Esophagus muscularis mucosa (tissue), 3 donors: ENCODE results near the gene ADAMTS13.

Source experiments
- CTCF ChIP-seq, 3 experiments: fragments of 200-600 bp in 2 of 3; fragments of 450-650 bp in 1 of 3; sonication (generic) in 2 of 3; IDR thresholded peaks; one replicate each; pipeline ENCODE4 v1.5.1; 2017 to 2019; ENCODE audit warnings: antibody characterized with exemption in 3 of 3, mild to moderate bottlenecking in 2 of 3, moderate library complexity in 1 of 3
- POLR2A ChIP-seq: fragments of 450-650 bp; IDR thresholded peaks from one replicate; pipeline ENCODE4 v1.6.1; 2017; ENCODE audit warnings: antibody characterized with exemption, moderate library complexity, mild to moderate bottlenecking, low read depth

GRCh38 chr9:133474853-133475252, 52.7 kb downstream of the ADAMTS13 start:
- TF ChIP-seq POLR2A (no peak), CTCF (IDR thresholded peaks at IDR 0.05) (no peak)
